ENCODE data around the gene LPP. TPM values are rescaled to one million over a fixed set of nuclear protein-coding genes. Genes with fewer than 3 reads are reported as not detected.

LPP gene
- total and polyA plus RNA-seq, 4 donors, result 11.1 to 219 (median 66.5) TPM

GRCh38 chr3:188908002-188908850 lies 754.3 kb downstream of the LPP start:
- peaks cover 0 to 8% (median 0%) of the 10 kb centered on the region in 5 donors for H3K4me1 ChIP-seq (ENCODE audit: control insufficient read depth in 5 of 5, insufficient read depth in 5 of 5, low read length in 5 of 5)
- H3K9me3 ChIP-seq (ENCODE audit: control insufficient read depth in 4 of 4, insufficient read depth in 3 of 4, low read length in 3 of 4), result no peaks in the 10 kb centered on the region
- no peak for TF ChIP-seq CTCF (IDR thresholded peaks at IDR 0.05; ENCODE audit: control extremely low read depth, extremely low read depth)
- 84 to 90% methylated on average over 5 of the region's 5 CpGs for WGBS, 2 donors
- H3K4me3 ChIP-seq, result no peak overlapping the region
- no peaks in the 10 kb centered on the region for H3K27me3 ChIP-seq (ENCODE audit: control insufficient read depth in 3 of 3, insufficient read depth in 3 of 3, low read length in 2 of 3)
- H3K27ac ChIP-seq (ENCODE audit: low read depth in 1 of 2, low read length in 1 of 2), result no peak overlapping the region
- ATAC-seq (ENCODE audit: insufficient read depth, low FRiP score) (no peak), DNase-seq (no peak)
- H3K36me3 ChIP-seq (ENCODE audit: control insufficient read depth in 4 of 4, insufficient read depth in 4 of 4, low read length in 4 of 4), result no peaks in the 10 kb centered on the region
- no peak overlapping the region for H3K9ac ChIP-seq (ENCODE audit: insufficient read depth in 1 of 2, low read length in 2 of 2)

GRCh38 chr3:188911026-188911850 lies 757.3 kb downstream of the LPP start:
- Histone ChIP-seq H3K27me3 (ENCODE audit: control insufficient read depth in 3 of 3, insufficient read depth in 3 of 3, low read length in 2 of 3) (no peaks in the 10 kb centered on the region), H3K36me3 (ENCODE audit: control insufficient read depth in 4 of 4, insufficient read depth in 4 of 4, low read length in 4 of 4) (no peaks in the 10 kb centered on the region), H3K4me1 (ENCODE audit: control insufficient read depth in 5 of 5, insufficient read depth in 5 of 5, low read length in 5 of 5) (peaks cover 0 to 10% (median 2%) of the 10 kb centered on the region in 5 donors), H3K9ac (ENCODE audit: insufficient read depth in 1 of 2, low read length in 2 of 2) (no peak overlapping the region), H3K9me3 (ENCODE audit: control insufficient read depth in 4 of 4, insufficient read depth in 3 of 4, low read length in 3 of 4) (no peaks in the 10 kb centered on the region), H3K27ac (ENCODE audit: low read depth in 1 of 2, low read length in 1 of 2) (no peak overlapping the region), H3K4me3 (no peak overlapping the region)
- no peak for TF ChIP-seq CTCF (IDR thresholded peaks at IDR 0.05; ENCODE audit: control extremely low read depth, extremely low read depth)
- no peak for ATAC-seq (ENCODE audit: insufficient read depth, low FRiP score)
- peak in 2 of 3 donors; percentile 48 to 66 for DNase-seq
- WGBS, 2 donors, result 82 to 84% methylated on average over 8 of the region's 8 CpGs

GRCh38 chr3:188913084-188913483 lies 759.1 kb downstream of the LPP start:
- no peak for ATAC-seq (ENCODE audit: insufficient read depth, low FRiP score)
- H3K4me1 ChIP-seq (ENCODE audit: control insufficient read depth in 5 of 5, insufficient read depth in 5 of 5, low read length in 5 of 5), result peaks cover 0 to 12% (median 8%) of the 10 kb centered on the region in 5 donors
- H3K27ac ChIP-seq (ENCODE audit: low read depth in 1 of 2, low read length in 1 of 2), result no peak overlapping the region
- no peak for TF ChIP-seq CTCF (IDR thresholded peaks at IDR 0.05; ENCODE audit: control extremely low read depth, extremely low read depth)
- no peak for DNase-seq
- no peak overlapping the region for H3K9ac ChIP-seq (ENCODE audit: insufficient read depth in 1 of 2, low read length in 2 of 2)
- no peaks in the 10 kb centered on the region for H3K36me3 ChIP-seq (ENCODE audit: control insufficient read depth in 4 of 4, insufficient read depth in 4 of 4, low read length in 4 of 4)
- H3K4me3 ChIP-seq, result no peak overlapping the region
- 95 to 97% methylated on average over 2 of the region's 2 CpGs for WGBS, 2 donors
- no peaks in the 10 kb centered on the region for H3K27me3 ChIP-seq (ENCODE audit: control insufficient read depth in 3 of 3, insufficient read depth in 3 of 3, low read length in 2 of 3)
- H3K9me3 ChIP-seq (ENCODE audit: control insufficient read depth in 4 of 4, insufficient read depth in 3 of 4, low read length in 3 of 4), result no peaks in the 10 kb centered on the region
